PC-3 (cell line): ENCODE data around the gene OXSR1. TPM values are rescaled to one million over a fixed set of nuclear protein-coding genes. Genes with fewer than 3 reads are reported as not detected.
A peak's percentile ranks its signal among the peaks of the same experiment; 100 is the strongest.

Experiments used
- ATAC-seq: fragments of 200-7000 bp; cut with Tn5 transposase; 2 replicates; pipeline ENCODE4 v1.9.1; 2020; ENCODE audit warnings: mild to moderate bottlenecking, moderate library complexity
- BruUV-seq: library from RNA; stranded (reverse); fragments of 400-500 nt; replicated peaks from 2 replicates; lab custom pipeline; 2021; lab: Mats Ljungman, UMichigan
- CTCF ChIA-PET: fragments of 300-600 bp; sonication (Branson Sonifier 250); formaldehyde crosslinking; loops from one replicate; lab custom pipeline; 2022; ENCODE audit warnings: antibody characterized with exemption; lab: Charles Lee
- POLR2A ChIA-PET: fragments of 300-600 bp; sonication (Branson Sonifier 250); formaldehyde crosslinking; loops from one replicate; lab custom pipeline; 2022; ENCODE audit warnings: antibody characterized with exemption; ENCODE audit not compliant: unreplicated experiment; lab: Charles Lee
- DNase-seq: peaks from one replicate; pipeline ENCODE4 v3.0.0-alpha.2; 2015
- H2AFZ ChIP-seq: fragments of 300-600 bp; sonication (generic); 2 replicates; pipeline ENCODE4 v1.6.0; 2016; ENCODE audit warnings: antibody characterized with exemption, low read length
- H3F3A ChIP-seq: fragments of 300-600 bp; sonication (generic); one replicate; pipeline ENCODE4 v1.6.0; 2017; ENCODE audit warnings: antibody characterized with exemption, low read length, control low read depth, mild to moderate bottlenecking; ENCODE audit not compliant: unreplicated experiment
- H3K27ac ChIP-seq: fragments of 300-600 bp; sonication (generic); 2 replicates; pipeline ENCODE4 v1.5.1; 2016; ENCODE audit warnings: mild to moderate bottlenecking, low read length
- H3K27me3 ChIP-seq: fragments of 300-600 bp; sonication (generic); 2 replicates; pipeline ENCODE4 v1.6.1; 2016; ENCODE audit warnings: low read length, mixed read lengths
- H3K36me3 ChIP-seq: fragments of 300-600 bp; sonication (generic); 2 replicates; pipeline ENCODE4 v1.6.1; 2016; ENCODE audit warnings: low read depth, mixed run types, low read length, mixed read lengths
- H3K4me1 ChIP-seq: fragments of 300-600 bp; sonication (generic); 2 replicates; pipeline ENCODE4 v1.5.1; 2016; ENCODE audit warnings: low read length; ENCODE audit not compliant: insufficient read depth
- H3K4me2 ChIP-seq: fragments of 300-600 bp; sonication (generic); 2 replicates; pipeline ENCODE4 v1.6.0; 2016; ENCODE audit warnings: low read length
- H3K4me3 ChIP-seq: fragments of 300-600 bp; sonication (generic); 2 replicates; pipeline ENCODE4 v1.5.1; 2016; ENCODE audit warnings: mild to moderate bottlenecking, low read length, mixed read lengths
- H3K79me2 ChIP-seq: fragments of 300-600 bp; sonication (generic); 2 replicates; pipeline ENCODE4 v1.6.1; 2017; ENCODE audit warnings: low read length, mixed read lengths
- H3K9ac ChIP-seq: fragments of 300-600 bp; sonication (generic); 2 replicates; pipeline ENCODE4 v1.6.0; 2016; ENCODE audit warnings: mild to moderate bottlenecking, low read length
- H3K9me2 ChIP-seq: fragments of 300-600 bp; sonication (generic); replicated peaks from 2 replicates; pipeline ENCODE4 v1.6.1; 2016; ENCODE audit warnings: mixed run types, low read length, mixed read lengths
- H3K9me3 ChIP-seq: fragments of 300-600 bp; sonication (generic); 2 replicates; pipeline ENCODE4 v1.6.1; 2016; ENCODE audit warnings: low read length, mixed read lengths
- H4K20me1 ChIP-seq: fragments of 300-600 bp; sonication (generic); 2 replicates; pipeline ENCODE4 v1.6.1; 2016; ENCODE audit warnings: low read length, mixed read lengths
- EZH2 ChIP-seq: fragments of 300-600 bp; sonication (generic); IDR thresholded peaks from one replicate; pipeline ENCODE4 v1.6.1; 2017; ENCODE audit warnings: antibody characterized with exemption, mild to moderate bottlenecking, low read length; ENCODE audit not compliant: unreplicated experiment
- EZH2phosphoT487 ChIP-seq: fragments of 300-600 bp; sonication (generic); IDR thresholded peaks from 2 replicates; pipeline ENCODE4 v1.6.1; 2018; ENCODE audit warnings: mild to moderate bottlenecking, antibody characterized with exemption, low read length, borderline replicate concordance
- intact Hi-C: fragments of 100-400 bp; cut with micrococcal nuclease; formaldehyde crosslinking; loops from 2 replicates; pipeline ENCODE4 v1.9.0; 2023
- total RNA-seq: library from RNA; depleted of rRNA; stranded (reverse); fragments of >200 nt; gene quantifications from 2 replicates; pipeline ENCODE4 v1.2.3, GENCODE V29; 2014
- TF ChIP-seq, protein P1 (sequence below): fragments of 300-600 bp; sonication (generic); conservative IDR thresholded peaks from 2 replicates; pipeline ENCODE4 v1.5.1; 2017; ENCODE audit warnings: antibody characterized with exemption, low read depth, mild to moderate bottlenecking, low read length

OXSR1 gene
- total RNA-seq, 1 experiment from 2014 or later, result 42.2 TPM

DNA sequence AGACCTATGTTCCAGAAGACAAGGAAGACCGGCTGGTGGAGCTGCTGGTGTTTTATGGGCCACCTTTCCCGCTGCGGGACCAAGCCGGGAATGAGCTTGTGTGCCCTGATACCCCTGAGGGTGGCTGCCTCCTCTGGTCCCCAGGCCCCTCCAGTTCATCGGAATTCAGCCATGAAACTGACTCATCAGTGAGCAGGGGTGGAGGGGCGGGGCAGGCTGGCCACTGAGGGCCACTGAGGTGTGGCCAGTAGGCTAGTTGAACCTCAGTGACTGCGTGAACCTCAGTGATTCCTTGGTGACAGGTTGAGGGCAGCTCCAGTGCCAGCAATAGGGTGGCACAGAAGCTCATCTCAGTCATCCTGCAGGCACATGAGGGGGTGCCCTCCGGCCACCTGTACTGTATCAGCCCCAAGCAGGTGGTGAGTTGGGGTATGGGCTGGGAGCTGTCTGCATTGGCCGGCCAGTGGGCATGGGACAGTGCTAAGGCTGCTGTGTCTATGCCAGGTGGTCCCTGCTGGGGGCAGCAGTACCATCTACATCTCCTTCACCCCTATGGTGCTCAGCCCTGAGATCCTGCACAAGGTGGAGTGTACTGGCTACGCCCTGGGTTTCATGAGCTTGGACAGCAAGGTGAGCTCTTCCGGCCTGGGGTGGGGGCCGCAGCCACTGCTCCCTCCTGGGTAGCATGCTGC, 48.7 kb upstream of the OXSR1 start:
- ChIA-PET POLR2A (interaction anchor here (0.7 kb wide), 1 partner anchor 9 kb away, joined by 3 read pairs; no protein-coding TSS in a partner anchor), CTCF (interaction anchor here (0.8 to 1.3 kb wide), 2 partner anchors 131 to 142 kb away, joined by 3 to 7 read pairs; no protein-coding TSS in a partner anchor)
- Histone ChIP-seq H3K9me3 (no peaks in the 10 kb centered on the region), H4K20me1 (no peaks in the 10 kb centered on the region), H3K79me2 (no peaks in the 10 kb centered on the region), H3K27ac (no peak overlapping the region), H3K9ac (no peak overlapping the region), H2AFZ (no peak overlapping the region), H3K9me2 (no peaks in the 10 kb centered on the region), H3K27me3 (no peaks in the 10 kb centered on the region), H3K4me2 (no peak overlapping the region), H3K4me3 (no peak overlapping the region), H3F3A (no peaks in the 10 kb centered on the region), H3K4me1 (peaks cover 6% of the 10 kb centered on the region; the same call in 1 of the 2 replicates), H3K36me3 (peaks cover 14% of the 10 kb centered on the region)
- no TSS peak for BruUV-seq
- TF ChIP-seq EZH2phosphoT487 (no peak), EZH2 (no peak)
- TF ChIP-seq, protein P1, sequence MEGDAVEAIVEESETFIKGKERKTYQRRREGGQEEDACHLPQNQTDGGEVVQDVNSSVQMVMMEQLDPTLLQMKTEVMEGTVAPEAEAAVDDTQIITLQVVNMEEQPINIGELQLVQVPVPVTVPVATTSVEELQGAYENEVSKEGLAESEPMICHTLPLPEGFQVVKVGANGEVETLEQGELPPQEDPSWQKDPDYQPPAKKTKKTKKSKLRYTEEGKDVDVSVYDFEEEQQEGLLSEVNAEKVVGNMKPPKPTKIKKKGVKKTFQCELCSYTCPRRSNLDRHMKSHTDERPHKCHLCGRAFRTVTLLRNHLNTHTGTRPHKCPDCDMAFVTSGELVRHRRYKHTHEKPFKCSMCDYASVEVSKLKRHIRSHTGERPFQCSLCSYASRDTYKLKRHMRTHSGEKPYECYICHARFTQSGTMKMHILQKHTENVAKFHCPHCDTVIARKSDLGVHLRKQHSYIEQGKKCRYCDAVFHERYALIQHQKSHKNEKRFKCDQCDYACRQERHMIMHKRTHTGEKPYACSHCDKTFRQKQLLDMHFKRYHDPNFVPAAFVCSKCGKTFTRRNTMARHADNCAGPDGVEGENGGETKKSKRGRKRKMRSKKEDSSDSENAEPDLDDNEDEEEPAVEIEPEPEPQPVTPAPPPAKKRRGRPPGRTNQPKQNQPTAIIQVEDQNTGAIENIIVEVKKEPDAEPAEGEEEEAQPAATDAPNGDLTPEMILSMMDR, result no peak
- DNase-seq, result peak; percentile 28
- intact Hi-C loops, result loop anchor here (1.0 to 5.0 kb wide), 2 partner anchors 112 to 231 kb away; partner anchors contain the start of gene XYLB
- peak; percentile 7 for ATAC-seq

DNA sequence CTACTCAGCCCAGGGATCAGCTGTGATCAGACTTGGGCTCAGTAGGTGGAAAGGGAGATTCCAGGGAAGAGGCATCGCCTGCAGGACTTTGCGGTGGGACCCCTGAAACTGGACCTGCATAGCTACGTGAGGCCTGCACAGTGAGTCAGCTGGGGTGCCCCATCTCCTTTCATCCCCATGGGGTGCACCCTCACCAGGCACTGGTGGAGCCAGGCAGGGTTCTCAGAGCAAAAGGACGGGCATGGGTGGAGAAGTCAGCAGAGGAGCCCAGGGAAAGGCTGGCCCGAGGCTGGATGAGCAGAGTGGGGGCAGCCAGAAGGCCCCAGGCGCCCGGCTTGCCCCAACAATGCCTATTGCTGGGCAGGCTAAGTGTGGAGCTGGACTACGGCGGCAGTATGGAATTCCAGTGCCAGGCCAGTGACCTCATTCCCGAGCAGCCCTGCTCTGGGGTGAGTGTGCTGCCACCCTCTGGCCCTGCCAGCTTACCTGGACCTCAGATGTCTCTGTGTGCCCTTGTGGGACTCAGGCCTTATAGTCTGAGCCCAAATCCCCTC, 48.1 kb upstream of the OXSR1 start:
- intact Hi-C loops, result loop anchor here (1.0 to 5.0 kb wide), 2 partner anchors 113 to 230 kb away; partner anchors contain the start of gene XYLB
- DNase-seq (peak; percentile 36), ATAC-seq (peak; percentile 55)
- no peak overlapping the region for H3K4me2 ChIP-seq
- no peaks in the 10 kb centered on the region for H3K9me2 ChIP-seq
- H4K20me1 ChIP-seq, result no peaks in the 10 kb centered on the region
- H3K27me3 ChIP-seq, result no peaks in the 10 kb centered on the region
- no peak overlapping the region for H3K4me3 ChIP-seq
- CTCF ChIA-PET, result interaction anchor here (0.8 to 1.3 kb wide), 2 partner anchors 130 to 143 kb away, joined by 3 to 7 read pairs; no protein-coding TSS in a partner anchor
- H3K9me3 ChIP-seq, result no peaks in the 10 kb centered on the region
- BruUV-seq, result no TSS peak
- TF ChIP-seq EZH2phosphoT487, result no peak
- TF ChIP-seq EZH2, result no peak
- TF ChIP-seq, protein P1, result no peak
- H3K27ac ChIP-seq, result no peak overlapping the region
- no peak overlapping the region for H3K9ac ChIP-seq
- no peaks in the 10 kb centered on the region for H3K79me2 ChIP-seq
- peaks cover 6% of the 10 kb centered on the region; the same call in 1 of the 2 replicates for H3K4me1 ChIP-seq
- POLR2A ChIA-PET, result no interaction called here
- H2AFZ ChIP-seq, result no peak overlapping the region
- H3F3A ChIP-seq, result no peaks in the 10 kb centered on the region
- peaks cover 20% of the 10 kb centered on the region for H3K36me3 ChIP-seq
